Iris pigment epithelial cell (primary cell): ENCODE data around the gene SLC22A5.

Experiments used
- DNase-seq: peaks from one replicate; pipeline ENCODE4 v3.0.0-alpha.2; 2011; ENCODE audit warnings: low read depth

SLC22A5 gene

DNA sequence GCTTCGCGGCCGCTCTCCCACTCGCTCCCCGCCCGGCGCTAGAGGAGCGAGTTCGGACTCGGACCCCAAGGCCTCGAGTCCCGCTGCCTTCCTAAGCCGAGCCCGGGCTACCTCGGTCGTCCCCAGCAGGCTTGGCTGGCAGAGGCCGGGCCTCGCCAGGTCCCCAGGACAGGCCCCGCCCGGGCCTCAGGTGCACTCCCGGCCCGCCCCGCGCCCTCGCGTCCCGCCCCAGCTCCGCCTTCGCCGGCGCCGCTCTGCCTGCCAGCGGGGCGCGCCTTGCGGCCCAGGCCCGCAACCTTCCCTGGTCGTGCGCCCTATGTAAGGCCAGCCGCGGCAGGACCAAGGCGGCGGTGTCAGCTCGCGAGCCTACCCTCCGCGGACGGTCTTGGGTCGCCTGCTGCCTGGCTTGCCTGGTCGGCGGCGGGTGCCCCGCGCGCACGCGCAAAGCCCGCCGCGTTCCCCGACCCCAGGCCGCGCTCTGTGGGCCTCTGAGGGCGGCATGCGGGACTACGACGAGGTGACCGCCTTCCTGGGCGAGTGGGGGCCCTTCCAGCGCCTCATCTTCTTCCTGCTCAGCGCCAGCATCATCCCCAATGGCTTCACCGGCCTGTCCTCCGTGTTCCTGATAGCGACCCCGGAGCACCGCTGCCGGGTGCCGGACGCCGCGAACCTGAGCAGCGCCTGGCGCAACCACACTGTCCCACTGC lies at the start of gene SLC22A5:
Gene SLC22A5, plus strand, starts transcription at position 237 of the 707 bp plus-strand sequence. Its CDS starts 263 bp downstream, at position 500.
- DNase-seq: peak; percentile 45

DNA sequence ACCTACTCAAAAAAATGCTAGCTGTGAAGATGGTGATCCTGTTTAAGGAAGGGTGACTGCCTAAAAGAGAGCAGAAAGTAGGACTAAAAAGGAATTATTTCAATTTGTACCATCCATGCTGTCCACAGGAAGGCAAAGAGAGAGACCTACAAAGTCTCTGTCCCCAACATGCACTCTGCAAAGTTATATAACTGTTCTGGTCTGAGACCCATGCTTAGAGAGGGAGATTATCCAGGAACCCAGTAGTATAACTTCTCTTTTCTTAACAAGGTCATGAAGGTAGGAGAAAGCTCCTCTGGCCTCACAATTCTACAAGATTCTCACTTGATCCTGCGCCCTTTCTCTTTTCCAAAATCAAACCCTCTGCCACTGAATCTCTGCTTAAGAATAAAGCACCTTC lies 49.5 kb upstream of the SLC22A5 start:
- no peak for DNase-seq

DNA sequence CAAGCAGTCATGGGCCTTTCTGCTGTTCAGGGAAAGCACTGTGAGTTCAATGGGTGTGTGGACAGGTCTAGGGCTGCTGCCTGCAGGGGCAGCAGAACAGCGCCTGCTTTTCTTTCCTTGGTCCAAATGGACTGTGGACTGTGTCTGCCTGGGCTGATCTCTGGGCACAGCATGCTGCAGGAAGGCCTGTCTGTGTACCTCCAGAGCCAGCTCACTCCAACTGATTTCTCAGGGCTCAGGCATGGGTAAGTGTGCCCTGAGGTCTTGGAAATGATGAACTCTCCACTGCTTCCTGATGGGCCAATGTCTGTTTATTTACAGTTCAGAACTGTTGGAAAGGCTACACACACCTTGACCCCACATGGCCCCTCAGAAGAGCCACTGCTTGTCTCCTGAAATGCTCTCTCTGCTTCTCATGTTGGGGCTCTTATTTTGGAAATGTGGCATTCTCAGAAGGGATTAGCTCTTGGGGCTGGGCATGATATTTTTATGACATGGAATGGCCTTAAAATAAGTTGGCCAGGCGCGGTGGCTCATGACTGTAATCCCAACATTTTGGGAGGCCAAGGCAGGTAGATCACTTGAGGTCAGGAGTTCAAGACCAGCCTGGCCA lies 48.3 kb upstream of the SLC22A5 start:
- no peak for DNase-seq

DNA sequence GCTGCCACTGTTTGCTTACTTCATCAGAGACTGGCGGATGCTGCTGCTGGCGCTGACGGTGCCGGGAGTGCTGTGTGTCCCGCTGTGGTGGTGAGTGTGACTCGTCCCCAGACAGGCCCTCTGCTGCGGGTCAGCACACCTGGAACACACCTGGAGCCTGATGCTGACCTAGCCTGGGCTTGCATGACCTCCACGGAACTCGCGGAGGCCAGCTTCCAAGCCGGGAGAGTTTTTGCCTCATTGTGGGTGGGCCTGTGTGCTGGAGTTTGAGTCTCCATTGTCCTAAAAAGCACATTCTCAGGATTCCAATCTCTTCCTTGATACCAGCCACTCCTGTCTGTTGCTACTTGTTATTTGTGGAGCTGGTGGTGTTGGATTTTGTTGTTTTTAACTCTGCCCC lies 47.2 kb upstream of the SLC22A5 start:
- DNase-seq: no peak

DNA sequence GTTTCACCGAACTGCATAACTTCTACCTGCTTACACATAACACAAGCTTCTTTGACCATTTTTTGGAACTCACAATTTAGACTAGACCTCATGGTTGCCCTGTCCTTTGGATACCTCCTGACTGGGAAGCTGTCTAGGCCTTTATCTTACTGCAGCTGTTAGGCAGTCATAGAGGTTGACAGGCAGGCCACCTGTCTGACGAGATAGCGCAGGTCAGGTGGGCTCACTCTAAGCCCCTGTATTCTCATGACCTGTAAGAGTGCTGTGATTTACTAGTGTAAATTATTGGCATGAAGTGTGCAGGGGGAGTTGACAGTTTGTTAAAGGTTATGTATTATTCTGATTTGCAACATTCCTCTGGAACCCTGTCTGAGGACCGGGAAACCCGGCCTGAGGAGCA lies 46.3 kb upstream of the SLC22A5 start:
- no peak for DNase-seq

DNA sequence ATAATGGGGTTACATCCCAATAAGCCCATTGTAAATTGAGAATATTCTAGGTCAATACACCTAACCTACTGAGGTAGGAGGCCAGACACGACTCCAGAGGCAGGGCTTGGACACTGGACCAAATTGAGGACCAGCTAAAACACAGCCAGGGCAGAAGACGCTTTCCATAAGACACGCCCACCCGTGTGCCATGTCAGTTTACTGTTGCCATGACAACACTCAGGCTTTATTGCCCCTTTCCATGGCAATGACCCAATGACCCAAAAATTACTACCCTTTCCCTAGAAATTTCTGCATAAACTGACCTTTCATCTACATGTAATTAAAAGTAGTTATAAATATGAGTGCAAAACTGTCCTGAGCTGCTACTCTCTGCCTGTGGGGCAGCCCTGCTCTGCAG lies 43.8 kb upstream of the SLC22A5 start:
- DNase-seq: no peak

DNA sequence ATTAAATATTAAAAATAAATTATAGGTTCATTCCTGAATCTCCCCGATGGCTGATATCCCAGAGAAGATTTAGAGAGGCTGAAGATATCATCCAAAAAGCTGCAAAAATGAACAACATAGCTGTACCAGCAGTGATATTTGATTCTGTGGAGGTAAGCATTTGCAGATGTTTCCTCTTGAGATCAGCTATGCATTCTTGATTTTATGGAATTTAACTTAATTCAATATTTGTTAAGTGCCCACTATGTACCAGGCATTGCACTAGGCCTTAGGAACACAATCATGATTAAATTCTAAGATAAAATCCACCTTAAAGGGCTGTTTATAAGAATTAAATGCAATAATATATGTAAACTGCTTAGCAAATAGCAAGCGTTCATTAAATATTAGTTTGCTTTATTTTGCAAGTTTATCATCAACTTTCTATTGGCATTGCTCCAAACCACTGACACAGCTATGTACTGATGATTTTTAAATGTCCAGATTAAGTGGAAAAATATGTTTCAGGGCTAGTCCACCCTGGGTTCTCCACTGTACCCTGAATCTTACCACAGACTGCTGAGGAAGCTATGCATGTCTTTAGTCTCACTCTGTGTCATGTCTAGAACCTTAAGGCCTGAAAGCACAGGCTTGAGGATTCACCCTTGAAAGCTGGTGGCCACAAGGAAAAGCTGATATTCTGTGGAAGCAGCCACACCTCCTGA lies 42.1 kb upstream of the SLC22A5 start:
- peak; percentile 86 for DNase-seq

DNA sequence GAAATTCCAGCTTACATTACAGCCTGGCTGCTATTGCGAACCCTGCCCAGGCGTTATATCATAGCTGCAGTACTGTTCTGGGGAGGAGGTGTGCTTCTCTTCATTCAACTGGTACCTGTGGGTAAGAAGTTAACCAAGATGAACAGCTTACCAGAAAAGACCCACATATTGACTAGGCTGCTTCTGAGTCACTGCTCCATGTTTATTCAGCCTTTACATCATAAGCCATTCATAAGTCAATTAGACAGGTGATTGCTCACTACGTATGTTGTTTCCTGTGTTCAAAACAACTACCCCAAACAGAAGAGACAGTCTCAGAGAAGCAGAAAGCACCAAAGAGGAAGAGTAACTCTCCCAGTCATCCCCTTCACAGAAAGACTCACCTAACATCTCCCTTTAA lies 34.7 kb upstream of the SLC22A5 start:
- peak; percentile 25 for DNase-seq

DNA sequence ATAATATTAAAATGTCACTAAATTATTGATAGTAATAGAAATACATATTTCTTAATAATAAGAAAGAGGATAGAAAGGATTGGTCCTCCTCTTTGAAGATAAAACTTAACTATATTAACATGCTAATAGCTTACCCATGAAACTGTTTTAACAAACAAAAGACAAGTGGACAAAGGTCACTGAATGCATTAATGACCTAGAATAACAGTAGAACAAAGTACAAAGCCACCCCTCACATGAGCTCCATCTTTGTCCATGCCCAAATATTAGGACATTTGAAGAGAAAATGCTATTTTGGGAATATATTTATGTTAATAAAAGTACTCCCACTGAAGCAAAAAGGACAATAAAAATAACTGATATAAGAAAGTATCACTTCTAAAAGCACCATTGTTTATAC lies 34.1 kb upstream of the SLC22A5 start:
- no peak for DNase-seq

DNA sequence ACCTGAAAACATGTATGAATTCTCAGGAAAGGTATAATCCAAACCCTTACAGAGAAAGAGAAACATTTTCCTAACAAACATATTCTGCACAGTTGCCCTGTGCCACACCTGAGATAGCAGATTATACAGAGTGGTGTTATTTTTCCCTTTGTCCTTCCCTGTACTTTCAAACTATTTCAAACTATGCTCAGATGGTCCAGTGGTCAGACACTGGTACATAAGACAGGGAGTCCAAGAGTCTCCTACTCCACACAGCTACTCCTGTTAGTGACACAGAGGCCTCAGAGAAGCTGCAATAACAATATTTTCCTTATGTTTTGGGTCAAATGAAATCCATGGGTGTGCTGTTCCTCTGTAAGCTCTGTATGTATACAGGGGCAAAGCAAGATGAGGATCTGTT lies 30.0 kb upstream of the SLC22A5 start:
- no peak for DNase-seq

DNA sequence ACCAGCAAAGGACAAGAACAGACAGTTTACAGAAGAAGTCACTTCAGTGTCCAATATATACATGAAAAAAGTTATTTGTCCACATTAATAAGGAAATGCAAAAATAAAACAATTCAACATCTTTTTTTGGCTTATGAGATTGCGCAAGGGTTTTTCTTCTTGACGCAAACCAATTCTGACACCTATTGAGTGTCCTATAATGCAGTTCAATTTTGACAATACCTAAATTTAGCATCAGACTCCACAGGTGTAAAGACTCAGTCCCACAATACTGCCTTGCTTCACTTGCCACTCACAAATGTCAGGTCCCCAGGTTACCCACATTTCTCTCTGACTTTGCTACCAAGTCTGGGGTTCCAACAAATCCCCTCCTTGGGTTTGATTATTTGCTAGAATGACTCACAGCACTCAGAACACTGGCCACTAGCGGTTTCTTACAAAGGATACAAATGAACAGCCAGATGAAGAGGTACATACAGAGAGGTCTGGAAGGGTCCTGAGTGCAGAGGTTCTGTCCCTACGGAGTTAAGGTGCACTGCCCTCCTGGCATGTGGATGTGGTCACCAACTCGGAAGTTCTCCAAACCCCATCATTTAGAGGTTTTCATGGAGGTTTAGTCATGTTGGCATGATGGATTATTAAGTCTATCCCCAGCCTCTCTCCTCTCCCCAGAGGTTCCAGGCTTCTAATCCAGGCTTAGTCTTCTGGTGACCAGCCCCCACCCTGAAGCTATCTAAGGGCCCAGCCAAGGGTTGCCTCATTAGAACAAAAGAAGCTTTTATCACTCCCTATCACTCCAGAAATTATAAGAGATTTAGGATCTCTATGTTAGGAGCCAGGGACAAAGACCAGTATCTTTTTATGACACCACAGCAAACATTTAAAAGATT lies 27.0 kb upstream of the SLC22A5 start:
- no peak for DNase-seq

DNA sequence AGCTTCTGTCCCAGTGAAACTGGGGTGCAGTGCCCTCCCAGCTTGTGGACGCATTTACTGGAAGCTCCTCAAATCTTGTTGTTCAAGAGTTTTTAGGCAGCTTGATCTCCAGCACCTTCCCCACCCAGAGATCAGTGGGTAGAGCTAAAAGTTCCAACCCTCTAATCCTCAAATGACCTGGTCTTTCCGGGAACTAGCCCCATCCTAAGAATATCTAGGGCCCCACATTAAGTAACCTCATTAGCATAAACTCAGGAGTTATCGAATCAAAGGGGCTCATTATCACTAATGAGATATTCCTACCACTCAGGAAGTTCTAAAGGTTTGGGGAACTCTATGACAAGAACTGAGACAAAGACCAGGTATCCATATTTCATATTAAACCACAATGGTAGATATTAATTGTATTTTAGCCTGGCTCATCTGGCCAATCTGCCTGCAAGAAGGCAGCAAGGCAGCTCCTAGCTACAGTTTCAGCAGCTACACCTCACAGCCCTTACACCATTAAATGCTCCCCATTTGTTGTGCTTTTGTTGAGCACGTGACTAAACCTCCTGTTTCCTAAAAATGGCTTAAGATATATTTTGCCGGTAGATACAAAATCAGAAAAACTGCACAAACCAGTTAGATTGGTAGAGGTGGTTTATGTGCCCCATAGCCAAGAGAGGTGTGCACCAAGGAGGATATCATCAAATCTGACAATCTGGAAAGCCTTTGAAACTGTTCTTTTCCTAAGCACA lies 24.6 kb upstream of the SLC22A5 start:
- DNase-seq: no peak

DNA sequence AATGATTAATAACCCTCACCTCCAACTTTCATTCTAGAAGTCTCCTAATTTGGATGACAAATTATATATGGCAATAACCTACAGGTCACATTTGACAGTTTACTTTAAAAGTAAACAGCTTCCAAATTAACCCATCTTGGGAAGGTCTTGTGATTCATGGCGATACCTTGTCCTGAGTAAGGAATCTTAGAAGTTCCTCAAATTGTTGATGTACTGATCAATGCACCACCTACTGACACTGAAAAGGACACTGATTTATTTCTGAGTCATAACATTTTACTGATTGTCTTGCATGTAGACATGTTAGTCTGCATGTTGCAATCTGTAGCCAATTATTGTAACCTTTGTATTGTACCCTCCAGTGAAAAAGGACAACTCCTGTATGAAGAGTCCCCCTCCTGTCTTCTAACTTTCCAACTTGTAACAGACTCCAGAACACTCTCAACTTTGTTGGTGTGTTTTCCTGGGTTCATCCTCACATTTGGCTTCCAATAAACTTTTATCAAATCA lies 16.0 kb upstream of the SLC22A5 start:
- DNase-seq: no peak

DNA sequence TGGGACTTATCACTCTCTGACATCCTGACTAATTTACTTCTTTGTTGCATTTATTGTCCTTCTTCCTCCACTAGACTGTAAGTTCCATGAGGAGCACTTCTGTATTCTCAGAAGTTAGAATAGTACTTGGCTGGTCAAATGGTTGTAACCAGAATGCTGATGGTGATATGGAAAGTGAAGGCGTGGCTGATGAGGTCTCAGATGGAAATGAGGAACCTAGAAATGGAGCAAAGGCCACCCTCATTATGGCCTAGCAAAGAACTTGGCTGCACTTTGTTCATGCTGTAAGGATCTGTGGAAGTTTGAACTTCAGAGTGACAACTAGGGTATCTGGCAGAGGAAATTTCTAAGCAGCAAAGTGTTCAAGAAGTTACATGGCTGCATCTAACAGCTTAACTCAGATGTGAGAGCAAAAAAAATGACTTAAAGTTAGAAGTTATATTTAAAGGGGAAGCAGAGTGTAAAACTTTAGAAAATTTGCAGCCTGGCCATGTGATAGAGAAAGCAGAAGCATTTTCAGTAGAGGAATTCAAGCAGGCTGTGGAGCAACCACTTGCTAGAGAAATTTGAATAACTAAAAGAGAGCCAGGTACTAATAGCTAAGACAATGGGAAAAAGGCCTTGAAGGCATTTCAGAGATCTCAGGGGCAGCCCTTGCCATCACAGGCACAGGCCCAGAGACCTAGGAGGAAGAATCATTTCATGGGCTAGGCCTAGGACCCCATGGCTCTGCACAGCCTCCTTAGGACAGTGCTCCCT lies 14.9 kb upstream of the SLC22A5 start:
- no peak for DNase-seq

DNA sequence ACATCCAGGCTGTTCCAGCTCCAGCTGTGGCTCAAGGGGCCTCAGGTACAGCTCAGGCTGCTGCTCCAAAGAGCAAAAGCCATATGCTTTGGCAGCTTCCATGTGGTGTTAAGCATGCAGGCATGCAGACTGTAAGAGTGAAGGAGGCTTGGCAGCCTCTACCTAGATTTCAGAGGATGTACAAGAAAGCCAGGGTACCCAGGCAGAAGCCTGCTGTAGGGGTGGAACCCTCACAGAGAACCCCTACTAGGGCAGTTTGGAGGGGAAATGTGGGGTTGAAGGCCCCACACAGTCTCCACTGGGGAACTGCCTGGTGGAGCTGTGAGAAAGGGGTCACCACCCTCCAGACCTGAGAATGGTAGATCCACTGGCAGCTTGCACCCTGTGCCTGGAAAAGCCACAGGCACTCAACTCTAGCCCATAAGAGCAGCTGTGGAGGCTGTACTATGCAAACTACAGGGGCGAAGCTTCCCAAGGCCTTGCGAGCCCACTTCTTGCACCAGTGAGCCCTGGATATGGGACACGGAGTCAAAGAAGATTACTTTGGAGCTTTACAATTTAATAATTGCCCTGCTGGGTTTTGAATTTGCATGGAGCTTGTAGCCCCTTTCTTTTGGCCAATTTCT lies 14.3 kb upstream of the SLC22A5 start:
- no peak for DNase-seq

DNA sequence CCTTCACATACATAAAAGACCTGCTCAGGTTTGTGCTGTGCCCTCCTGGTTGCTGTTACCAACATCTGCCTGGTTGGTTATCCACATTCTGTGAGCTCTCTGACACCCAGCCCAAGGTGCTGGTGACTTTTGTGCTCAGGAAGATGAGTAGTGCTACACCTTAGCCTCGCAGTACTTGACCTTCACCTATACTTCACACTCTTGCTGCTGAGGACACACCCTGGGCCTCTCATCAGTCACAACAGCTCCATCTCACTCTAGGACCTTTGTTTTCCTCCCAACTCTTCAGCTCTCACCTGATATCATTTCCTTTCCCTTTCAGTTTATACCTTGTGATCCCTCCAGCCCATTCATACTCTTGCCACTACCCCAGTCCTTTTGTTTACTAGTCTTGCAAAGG lies 10.7 kb upstream of the SLC22A5 start:
- no peak for DNase-seq

DNA sequence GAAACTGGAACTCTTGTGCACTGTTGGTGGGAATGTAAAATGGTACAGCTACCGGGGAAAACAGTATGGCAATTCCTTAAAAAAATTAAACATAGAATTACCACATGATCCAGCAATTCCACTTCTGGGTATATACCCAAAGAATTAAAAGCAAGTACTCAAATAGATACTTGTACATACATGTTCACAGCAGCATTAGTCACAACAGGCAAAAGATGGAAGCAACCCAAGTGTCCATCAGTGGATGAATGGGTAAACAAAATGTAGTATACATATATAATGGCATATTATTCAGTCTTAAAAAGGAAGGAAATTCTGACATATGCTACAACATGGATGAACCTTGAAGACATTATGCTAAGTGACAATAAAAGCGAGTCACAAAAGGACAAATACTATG lies 7.4 kb upstream of the SLC22A5 start:
- no peak for DNase-seq

DNA sequence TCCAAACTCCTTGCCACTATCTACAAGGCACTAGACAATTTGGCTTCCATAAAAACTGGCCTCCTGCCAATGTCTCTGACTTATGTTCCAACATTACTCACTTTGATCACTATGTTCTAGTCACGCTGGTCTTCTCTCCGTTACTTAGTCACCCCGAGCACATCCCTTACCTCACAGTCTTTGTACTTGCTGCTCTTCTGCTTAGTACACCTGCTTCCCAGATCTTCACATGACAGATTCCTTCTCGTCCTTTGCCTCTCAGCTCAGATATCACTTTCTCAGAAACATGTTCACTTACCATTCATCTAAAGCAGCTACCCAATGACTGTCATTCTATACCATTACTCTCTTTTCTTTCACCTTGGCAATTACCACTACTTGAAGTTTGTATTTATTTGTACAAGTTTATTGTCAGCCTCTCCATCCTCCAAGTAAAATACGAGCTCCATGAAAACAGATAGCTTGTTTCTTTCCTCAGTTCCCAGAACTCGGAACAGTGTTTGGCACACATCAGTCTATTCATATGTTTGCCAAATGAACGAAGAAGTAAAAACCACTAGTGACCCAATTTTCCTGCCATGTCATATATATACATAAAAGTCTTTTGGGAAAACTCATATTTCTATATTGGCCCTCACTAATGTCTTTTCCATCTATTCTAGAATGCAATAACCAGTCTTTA lies 5.9 kb upstream of the SLC22A5 start:
- peak; percentile 96 for DNase-seq

DNA sequence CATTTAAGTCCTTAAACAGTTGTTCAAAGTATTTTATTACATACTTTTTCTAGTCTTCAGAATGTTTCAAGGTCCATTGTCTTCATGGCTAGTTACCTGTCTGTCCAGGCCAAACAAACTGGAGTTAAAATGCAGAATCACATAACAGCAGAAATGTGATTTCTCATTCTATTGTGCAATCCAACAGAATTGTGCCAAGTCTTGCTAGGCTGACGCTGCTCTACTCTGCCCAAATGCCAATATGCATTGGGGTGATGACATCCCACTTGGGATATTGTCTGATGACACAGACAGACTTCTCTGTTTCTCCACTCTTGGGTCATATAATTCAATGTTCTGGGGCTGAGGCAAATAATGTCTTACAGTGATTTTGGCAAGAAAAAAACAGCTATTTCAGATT lies 5.2 kb upstream of the SLC22A5 start:
- DNase-seq: peak; percentile 87

DNA sequence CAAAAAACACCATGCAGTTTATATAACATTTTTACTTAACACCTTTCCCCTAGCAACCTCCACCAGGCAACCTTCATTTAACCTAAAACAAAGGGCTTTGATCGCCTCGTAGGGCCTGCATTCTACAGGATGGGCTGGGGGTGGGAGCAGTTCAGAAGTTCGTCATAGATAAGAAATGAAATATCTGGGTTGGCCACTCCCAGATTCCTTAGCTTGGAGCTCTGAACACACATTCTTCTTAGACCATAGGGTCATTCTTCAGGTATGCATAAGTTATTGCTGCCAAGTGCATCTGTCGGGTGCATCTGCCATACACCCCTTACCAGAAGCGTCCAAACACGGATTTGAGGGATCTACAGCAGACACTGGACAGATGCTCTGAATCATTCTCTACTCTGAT lies 4.3 kb upstream of the SLC22A5 start:
- DNase-seq: peak; percentile 98
